Activated naive CD8-positive, alpha-beta T cell treated with anti-CD3 and anti-CD28 coated beads, Interleukin-2, amount 50 U/mL, for 24 hours (primary cell): ENCODE measurements around the gene GRIK2.
"Not testable (repeated sequence)": the region's sequence is repeated elsewhere in the genome, so short reads cannot be mapped to it uniquely, and the experiment has no call there.

Experiments
- ATAC-seq: fragments of 150-1000 bp; cut with Tn5 transposase; one replicate; pipeline ENCODE4 v1.10.0; 2021
- DNase-seq: peaks from one replicate; pipeline ENCODE4 v3.0.0; 2021
- H3K27ac Mint-ChIP-seq: one replicate; pipeline ENCODE4 v1.8.0; 2021; ENCODE audit warnings: mild to moderate bottlenecking, mixed read lengths
- H3K27me3 Mint-ChIP-seq: one replicate; pipeline ENCODE4 v1.8.0; 2021; ENCODE audit warnings: mixed read lengths
- H3K36me3 Mint-ChIP-seq: one replicate; pipeline ENCODE4 v1.8.0; 2021; ENCODE audit warnings: low read depth, mixed read lengths
- H3K4me1 Mint-ChIP-seq: one replicate; pipeline ENCODE4 v1.8.0; 2021; ENCODE audit warnings: mixed read lengths
- H3K4me3 Mint-ChIP-seq: one replicate; pipeline ENCODE4 v1.8.0; 2021; ENCODE audit warnings: mild to moderate bottlenecking, moderate library complexity, mixed read lengths
- H3K9me3 Mint-ChIP-seq: one replicate; pipeline ENCODE4 v1.8.0; 2021; ENCODE audit warnings: mixed read lengths

The GRIK2 gene

DNA sequence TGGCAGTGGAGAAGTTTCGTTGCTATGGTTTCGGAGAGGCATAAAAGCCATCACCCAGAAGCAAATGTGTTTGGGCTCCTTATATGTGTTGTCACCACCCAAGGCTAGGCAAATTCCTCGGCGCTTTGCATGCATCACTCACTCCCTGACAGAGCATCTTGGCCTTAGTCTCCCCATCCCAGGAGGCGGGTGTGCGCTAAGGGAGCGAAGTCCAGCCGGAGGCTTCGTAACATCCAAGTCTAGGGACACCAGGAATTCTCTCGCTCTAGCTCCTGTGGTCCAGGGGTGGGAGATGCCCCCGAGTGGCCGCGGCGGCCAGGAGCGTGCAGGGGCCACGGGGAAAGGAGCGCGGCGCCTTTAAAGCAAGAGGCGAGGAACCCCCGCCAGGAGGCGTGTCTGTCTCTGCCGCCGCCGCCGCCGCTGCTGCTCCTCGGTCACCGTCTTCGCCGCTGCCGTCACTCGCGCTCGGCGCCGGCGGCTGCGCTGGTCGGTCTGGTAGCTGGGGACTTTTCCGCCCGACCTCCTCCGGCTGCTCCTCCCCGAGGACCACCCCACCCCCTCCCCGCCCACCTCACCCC lies at the start of gene GRIK2:
GRIK2 (plus strand) TSS at position 458 of the 578 bp plus-strand sequence.
- H3K4me1 Mint-ChIP-seq: peaks cover 3% of the 10 kb centered on the region
- H3K36me3 Mint-ChIP-seq: no peaks in the 10 kb centered on the region
- peak; percentile 36 for ATAC-seq
- DNase-seq: no peak
- H3K27me3 Mint-ChIP-seq: peaks cover 46% of the 10 kb centered on the region
- no peak within 1 kb of the TSS for H3K27ac Mint-ChIP-seq
- H3K4me3 Mint-ChIP-seq: no peak within 1 kb of the TSS
- H3K9me3 Mint-ChIP-seq: peaks cover under 1% of the 10 kb centered on the region

DNA sequence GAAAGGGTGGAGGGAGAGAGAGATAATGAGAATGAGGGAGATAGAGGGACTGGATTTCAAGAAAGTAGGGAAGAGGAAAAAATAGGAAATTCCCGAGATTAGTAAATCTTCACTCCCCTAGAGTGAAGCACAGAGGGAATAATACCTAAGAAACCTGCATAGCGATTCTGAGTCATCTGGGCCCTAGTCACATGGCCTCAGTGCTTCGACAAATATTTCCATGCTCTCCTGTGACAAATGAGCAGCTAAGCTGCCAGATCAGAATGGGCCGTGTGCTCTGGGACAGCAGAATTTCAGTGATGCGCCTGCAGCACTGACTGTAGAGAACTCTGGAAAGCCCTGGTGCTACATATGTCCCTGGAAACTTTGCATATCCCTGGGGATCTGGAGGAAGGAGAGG lies 48.6 kb upstream of the GRIK2 start:
- Mint-ChIP-seq H3K27ac (no peak overlapping the region), H3K9me3 (no peaks in the 10 kb centered on the region), H3K4me3 (no peak overlapping the region), H3K36me3 (no peaks in the 10 kb centered on the region), H3K4me1 (no peaks in the 10 kb centered on the region), H3K27me3 (no peaks in the 10 kb centered on the region)
- ATAC-seq (no peak), DNase-seq (no peak)

DNA sequence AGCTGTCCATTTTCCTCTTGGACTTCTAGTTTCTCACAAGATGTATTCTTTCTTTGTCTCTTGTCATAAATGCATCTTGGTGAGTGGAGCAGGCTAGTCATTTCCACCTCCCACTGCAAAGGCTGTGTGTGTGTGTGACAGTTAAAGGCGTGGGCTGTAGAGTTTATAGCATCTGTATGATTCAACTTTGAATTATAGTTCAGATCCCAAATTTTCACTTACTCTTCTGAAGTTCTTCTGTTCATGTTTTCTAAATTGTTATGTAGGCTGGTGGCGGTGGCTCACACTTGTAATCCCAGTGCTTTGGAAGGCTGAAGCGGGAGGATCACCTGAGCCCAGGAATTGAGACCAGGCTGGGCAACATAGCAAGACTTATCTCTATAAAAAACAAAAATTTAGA lies 44.7 kb upstream of the GRIK2 start:
- H3K36me3 Mint-ChIP-seq: no peaks in the 10 kb centered on the region
- no peaks in the 10 kb centered on the region for H3K4me1 Mint-ChIP-seq
- no peak overlapping the region for H3K4me3 Mint-ChIP-seq
- no peaks in the 10 kb centered on the region for H3K9me3 Mint-ChIP-seq
- H3K27ac Mint-ChIP-seq: no peak overlapping the region
- no peak for DNase-seq
- H3K27me3 Mint-ChIP-seq: no peaks in the 10 kb centered on the region
- ATAC-seq: no peak

DNA sequence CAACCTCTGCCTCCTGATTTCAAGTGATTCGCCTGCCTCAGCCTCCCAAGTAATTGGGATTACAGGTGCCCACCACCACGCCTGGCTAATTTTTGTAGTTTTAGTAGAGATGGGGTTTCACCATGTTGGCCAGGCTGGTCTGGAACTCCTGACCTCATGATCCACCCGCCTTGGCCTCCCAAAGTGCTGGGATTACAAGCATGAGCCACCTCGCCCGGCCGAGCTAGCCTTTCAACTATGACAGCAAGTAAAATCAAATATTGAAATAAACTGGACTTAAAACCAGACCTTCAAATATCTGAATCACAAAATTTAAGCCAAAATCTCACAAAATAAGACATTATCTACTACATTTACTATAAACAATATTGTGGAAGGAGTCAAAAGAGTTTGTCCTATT lies 42.9 kb upstream of the GRIK2 start:
- not testable (repeated sequence) for ATAC-seq, H3K27ac Mint-ChIP-seq, H3K4me3 Mint-ChIP-seq, H3K9me3 Mint-ChIP-seq, H3K4me1 Mint-ChIP-seq, H3K36me3 Mint-ChIP-seq, DNase-seq, H3K27me3 Mint-ChIP-seq

DNA sequence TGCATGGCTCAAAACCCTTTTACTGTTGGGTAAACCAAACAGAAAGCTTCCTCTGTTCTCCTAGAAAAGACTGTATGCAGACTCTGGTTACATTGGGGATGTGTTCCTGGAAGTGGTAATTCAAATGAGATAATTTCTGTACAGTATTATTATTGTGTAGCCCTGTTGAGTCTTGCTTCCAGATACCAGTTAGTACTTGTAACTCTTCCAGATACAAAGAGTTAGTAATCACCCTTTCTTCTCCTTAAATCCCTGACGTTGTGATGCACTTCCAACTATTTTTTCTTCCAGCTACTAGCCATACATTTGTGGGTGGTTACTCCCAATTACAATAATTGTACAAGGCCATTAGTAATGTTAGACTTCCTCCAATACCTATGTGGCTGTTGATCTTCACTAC lies 42.3 kb upstream of the GRIK2 start:
- Mint-ChIP-seq H3K27ac (no peak overlapping the region), H3K36me3 (no peaks in the 10 kb centered on the region), H3K4me1 (no peaks in the 10 kb centered on the region), H3K4me3 (no peak overlapping the region), H3K27me3 (no peaks in the 10 kb centered on the region), H3K9me3 (no peaks in the 10 kb centered on the region)
- ATAC-seq: no peak
- DNase-seq: no peak

DNA sequence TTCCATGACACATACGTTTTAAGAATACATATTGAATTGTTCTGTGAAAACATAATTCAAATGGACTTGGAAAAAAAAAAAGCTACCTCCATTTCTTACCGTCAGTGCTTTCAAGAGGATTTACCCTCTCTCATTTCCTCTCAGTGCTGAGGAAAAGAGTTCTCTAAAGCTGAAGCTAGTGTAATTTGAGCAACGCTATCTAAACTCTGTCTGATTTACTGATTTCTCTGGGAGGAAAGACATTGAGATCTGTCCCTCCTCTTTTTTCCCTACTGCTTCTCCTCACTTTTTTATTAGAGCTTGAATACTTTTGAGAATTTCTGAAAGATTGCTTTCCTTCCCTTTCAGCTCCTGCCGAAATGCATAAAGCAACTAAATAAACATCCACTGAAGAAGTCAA lies 41.2 kb upstream of the GRIK2 start:
- Mint-ChIP-seq H3K36me3 (no peaks in the 10 kb centered on the region), H3K9me3 (no peaks in the 10 kb centered on the region), H3K27ac (no peak overlapping the region), H3K4me3 (no peak overlapping the region), H3K27me3 (no peaks in the 10 kb centered on the region), H3K4me1 (no peaks in the 10 kb centered on the region)
- DNase-seq (no peak), ATAC-seq (no peak)

DNA sequence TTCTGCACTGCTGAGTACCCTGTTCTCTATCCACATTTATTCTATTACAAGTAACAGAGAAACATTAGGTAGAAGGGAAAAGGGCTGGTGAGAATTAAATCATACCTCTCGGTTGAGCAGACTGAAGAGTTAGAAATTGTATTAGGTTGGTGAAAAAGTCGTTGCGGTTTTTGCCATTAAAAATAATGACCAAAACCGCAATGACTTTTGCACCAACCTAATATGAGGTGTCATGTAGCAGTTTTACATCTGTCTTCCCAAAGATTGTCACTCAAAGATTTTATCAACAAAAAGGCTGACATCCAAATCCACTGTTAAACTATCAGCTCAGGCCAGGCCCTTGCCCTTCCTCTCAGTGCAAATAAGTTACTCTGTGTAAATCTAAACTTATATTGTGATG lies 28.3 kb upstream of the GRIK2 start:
- no peaks in the 10 kb centered on the region for H3K36me3 Mint-ChIP-seq
- no peak overlapping the region for H3K27ac Mint-ChIP-seq
- H3K27me3 Mint-ChIP-seq: no peaks in the 10 kb centered on the region
- no peaks in the 10 kb centered on the region for H3K4me1 Mint-ChIP-seq
- DNase-seq (no peak), ATAC-seq (no peak)
- no peaks in the 10 kb centered on the region for H3K9me3 Mint-ChIP-seq
- H3K4me3 Mint-ChIP-seq: no peak overlapping the region

DNA sequence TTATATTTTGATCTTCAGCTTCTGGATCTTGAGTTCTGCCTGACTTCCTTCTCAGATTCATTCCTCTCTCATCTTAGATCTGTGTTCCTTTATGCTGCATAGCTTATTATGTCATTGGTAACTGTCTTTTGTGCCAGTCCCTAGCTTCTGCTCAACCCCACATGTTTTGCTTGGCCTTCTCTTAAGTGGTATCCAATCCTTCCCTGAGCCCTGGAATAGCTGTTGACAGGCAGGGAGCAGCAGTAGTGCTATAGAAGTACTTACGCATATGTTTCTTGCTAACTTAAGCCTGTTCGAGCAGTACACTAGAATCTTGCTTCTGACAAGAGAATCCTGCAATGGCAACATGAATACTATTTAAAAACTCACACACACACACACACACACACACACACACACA lies 13.6 kb upstream of the GRIK2 start:
- ATAC-seq: no peak
- Mint-ChIP-seq H3K27me3 (no peaks in the 10 kb centered on the region), H3K4me1 (no peaks in the 10 kb centered on the region), H3K36me3 (no peaks in the 10 kb centered on the region), H3K9me3 (peaks cover 5% of the 10 kb centered on the region), H3K4me3 (no peak overlapping the region), H3K27ac (no peak overlapping the region)
- DNase-seq: no peak

DNA sequence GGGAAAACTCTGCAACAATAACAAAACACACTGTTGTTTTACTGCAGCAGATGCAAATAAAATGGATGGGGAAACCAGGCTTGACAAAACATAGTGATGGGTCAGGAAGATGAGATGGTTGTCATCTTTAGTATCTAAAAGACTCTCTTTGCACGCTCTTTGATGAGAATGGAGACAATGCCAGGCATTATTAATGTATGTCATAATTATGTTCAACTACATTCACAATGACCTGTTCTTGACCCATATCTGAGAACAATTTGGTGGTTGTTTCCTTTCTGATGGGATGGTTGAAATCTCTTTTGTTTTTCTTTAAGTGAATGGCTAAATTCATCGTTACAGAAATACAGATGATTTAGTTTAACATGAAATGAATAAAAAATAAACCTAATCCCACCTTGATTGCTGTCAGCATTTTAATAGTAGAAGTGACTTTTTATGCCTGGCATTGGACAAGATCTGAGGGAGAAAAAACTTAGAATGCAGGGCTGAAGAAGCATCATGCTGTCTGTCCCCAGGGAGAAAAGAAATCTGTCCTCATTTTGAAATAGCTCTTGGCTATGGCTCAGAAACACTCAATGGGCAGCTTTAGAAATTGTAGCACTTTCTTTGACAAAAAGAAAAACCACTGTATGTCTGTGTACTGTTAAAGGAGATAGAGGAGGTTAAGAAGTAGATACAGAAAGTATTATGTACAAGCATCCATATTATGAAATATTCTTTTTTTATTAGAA lies 12.4 kb upstream of the GRIK2 start:
- Mint-ChIP-seq H3K4me1 (no peaks in the 10 kb centered on the region), H3K36me3 (no peaks in the 10 kb centered on the region), H3K27me3 (no peaks in the 10 kb centered on the region), H3K4me3 (no peak overlapping the region), H3K27ac (no peak overlapping the region), H3K9me3 (peaks cover 5% of the 10 kb centered on the region)
- ATAC-seq (no peak), DNase-seq (no peak)

DNA sequence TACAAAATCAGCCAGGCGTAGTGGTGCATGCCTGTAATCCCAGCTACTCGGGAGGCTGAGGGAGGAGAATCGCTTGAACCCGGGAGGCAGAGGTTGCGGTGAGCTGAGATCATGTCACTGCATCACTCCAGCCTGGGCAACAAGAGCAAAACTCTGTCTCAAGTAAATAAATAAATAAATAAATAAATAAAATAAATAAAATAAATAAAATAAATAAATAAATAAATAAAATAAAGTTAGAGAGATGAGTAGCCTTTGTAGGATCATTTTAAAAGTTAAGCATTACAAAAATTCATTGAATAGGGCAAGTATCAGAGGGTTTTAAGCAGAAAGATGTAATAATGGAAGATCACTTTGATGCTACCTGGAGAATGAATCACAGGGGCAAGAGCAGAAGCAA lies 9.8 kb upstream of the GRIK2 start:
- DNase-seq, H3K4me3 Mint-ChIP-seq, H3K27ac Mint-ChIP-seq, H3K9me3 Mint-ChIP-seq, H3K36me3 Mint-ChIP-seq, H3K4me1 Mint-ChIP-seq, H3K27me3 Mint-ChIP-seq, ATAC-seq: not testable (repeated sequence)

DNA sequence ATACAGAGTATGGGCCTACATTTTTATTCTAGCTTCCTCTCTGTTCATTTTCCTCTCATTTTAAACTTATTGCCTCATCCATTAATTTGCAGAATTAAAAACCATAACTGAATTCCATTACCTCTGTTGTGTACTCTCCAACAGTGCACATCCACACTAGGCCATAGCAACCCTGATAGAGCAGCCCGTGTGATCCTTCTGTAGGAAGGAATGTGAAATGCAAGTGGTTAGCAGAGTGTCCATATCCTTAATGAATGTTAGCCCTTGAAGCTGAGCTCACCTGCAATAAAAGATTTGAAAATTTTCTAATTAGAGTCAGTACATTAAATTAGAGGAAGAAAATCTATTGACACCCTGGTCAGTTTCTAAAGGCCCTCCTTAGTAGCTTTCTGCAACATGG lies 6.5 kb upstream of the GRIK2 start:
- Mint-ChIP-seq H3K27me3 (peaks cover 6% of the 10 kb centered on the region), H3K27ac (no peak overlapping the region), H3K4me3 (no peak overlapping the region), H3K9me3 (peaks cover 5% of the 10 kb centered on the region), H3K36me3 (no peaks in the 10 kb centered on the region), H3K4me1 (no peaks in the 10 kb centered on the region)
- no peak for ATAC-seq
- DNase-seq: no peak

DNA sequence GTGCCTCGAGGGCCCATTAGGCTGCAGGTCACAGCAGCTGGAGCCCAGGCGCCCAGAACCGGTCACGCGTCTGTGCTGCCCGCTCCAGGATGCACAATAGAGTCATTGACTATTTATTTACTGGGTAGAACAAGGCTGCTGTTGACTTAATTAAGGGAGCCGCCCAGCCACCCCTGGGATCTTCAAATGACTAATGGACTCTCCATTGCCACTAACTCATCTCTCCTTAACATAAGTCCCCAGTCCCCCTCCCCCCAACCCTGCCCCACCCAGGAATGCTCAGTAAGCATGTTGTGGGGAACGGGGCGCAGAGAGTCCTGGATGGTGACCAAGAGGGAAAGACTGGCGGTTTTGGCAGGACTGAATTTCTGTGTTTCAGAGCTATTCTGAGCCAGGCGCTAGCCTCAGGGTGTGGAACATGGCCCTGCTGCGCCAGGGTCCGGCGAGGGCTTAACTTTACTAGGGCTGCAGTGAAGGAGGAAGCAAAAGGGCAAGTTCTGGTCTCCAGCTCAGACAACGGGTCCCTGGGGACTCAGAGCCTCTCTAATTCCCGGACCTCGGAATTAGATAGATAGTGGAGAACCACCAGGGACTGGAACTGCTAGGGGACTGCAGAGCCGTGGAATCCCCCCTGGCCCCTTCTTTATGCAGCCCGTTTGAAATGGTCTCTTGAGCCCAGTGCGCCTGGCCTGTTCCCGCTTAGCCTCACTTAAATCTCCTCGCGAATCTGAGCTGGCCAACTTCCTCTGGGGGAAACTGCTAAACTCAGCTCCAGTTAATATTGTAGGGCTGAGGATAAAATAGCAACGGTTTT lies 1.5 kb upstream of the GRIK2 start:
- Mint-ChIP-seq H3K27me3 (peaks cover 42% of the 10 kb centered on the region), H3K9me3 (no peaks in the 10 kb centered on the region), H3K4me3 (no peak overlapping the region), H3K4me1 (peaks cover 3% of the 10 kb centered on the region), H3K36me3 (no peaks in the 10 kb centered on the region), H3K27ac (no peak overlapping the region)
- ATAC-seq (no peak), DNase-seq (no peak)

DNA sequence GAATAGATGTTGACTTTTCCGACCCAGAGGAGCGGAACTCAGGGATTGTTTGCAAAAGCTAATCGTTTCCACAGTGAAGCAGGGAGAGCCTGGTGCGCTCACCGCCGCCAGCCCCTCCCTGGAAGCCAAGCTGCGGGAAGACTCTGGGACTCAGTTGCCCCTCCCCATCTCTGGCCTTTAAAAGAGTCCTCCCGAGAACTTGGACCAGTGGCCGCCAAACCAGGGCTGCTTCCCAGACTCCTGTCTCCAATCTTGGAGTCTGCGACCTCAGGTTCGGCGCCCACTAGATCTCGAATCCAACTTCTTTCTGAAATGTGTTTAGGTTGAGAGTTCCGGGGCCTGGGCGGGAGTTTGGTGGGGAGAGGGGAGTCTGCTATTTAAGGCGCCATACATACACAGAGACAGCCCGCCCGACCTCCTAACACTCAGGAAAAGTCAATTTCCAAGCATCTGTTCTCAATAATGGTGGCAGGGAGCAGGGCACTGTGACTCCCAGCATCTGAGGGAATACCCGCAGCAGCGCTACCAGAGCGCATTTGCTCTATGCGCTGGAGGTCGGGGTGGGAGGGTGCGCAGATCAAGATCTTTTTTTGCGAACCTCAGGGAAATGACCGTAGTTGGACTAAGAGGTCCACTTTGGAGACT lies 800 bp upstream of the GRIK2 start:
- no peak for DNase-seq
- Mint-ChIP-seq H3K9me3 (no peaks in the 10 kb centered on the region), H3K27me3 (peaks cover 44% of the 10 kb centered on the region), H3K36me3 (no peaks in the 10 kb centered on the region), H3K4me1 (peaks cover 3% of the 10 kb centered on the region), H3K4me3 (no peak overlapping the region), H3K27ac (no peak overlapping the region)
- ATAC-seq: no peak

DNA sequence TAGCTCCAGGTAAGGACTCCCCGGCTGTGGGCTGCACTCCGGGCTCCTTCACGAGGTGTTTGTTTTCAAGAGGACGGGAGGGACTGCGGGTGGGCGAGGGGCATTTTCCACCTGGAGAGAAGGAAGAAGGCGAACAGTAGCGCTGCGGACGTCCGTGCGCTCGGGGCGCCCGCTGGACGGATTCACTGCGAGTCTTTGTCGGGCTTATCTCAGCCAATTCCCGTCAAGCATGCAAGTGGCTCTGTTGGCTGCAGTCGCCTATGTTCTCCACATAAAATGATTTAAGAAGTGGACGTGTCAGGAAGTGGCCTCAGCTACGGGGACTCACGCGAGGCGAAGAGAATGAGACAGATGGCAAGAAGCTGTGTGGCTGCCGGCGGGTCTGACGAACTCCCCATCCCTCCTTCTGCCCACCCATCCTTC lies 332 bp downstream of the GRIK2 start:
- ATAC-seq (no peak), DNase-seq (no peak)
- no peak overlapping the region for H3K27ac Mint-ChIP-seq
- peaks cover 3% of the 10 kb centered on the region for H3K4me1 Mint-ChIP-seq
- H3K36me3 Mint-ChIP-seq: no peaks in the 10 kb centered on the region
- H3K9me3 Mint-ChIP-seq: peaks cover 5% of the 10 kb centered on the region
- peaks cover 51% of the 10 kb centered on the region for H3K27me3 Mint-ChIP-seq
- no peak overlapping the region for H3K4me3 Mint-ChIP-seq

DNA sequence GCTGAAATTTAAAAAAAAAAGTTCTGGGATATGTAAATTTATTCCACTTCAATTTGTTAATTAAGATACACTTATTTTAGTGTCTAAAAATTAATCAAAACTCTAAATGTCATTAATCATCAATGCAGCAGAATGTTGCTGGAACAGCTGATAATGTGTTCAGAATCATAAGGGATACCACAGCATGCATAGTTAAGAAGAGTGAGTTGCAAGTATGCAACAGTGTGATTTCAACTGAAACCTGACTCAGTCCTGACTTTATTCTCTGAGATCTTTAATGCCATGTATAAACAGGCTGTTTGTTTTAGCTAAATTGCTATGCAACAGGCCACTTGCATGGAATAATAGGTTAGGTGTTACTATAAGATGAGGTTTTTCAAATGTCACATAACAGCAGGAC lies 1.4 kb downstream of the GRIK2 start:
- DNase-seq (no peak), ATAC-seq (no peak)
- Mint-ChIP-seq H3K36me3 (no peaks in the 10 kb centered on the region), H3K9me3 (peaks cover 8% of the 10 kb centered on the region), H3K4me1 (peaks cover 3% of the 10 kb centered on the region), H3K27me3 (peaks cover 59% of the 10 kb centered on the region), H3K4me3 (no peak overlapping the region), H3K27ac (no peak overlapping the region)
